Psoas muscle (tissue), 8 donors: ENCODE data around the gene DBH. TPM values are rescaled to one million over a fixed set of nuclear protein-coding genes. Genes with fewer than 3 reads are reported as not detected.

Experiments
- ATAC-seq, 4 donors: fragments of 200-7000 bp; cut with Tn5 transposase; one replicate each; pipeline ENCODE4 v1.9.1; 2020; ENCODE audit warnings: moderate library complexity in 3 of 4, mild to moderate bottlenecking in 2 of 4
- DNase-seq, 2 donors: peaks; one replicate each; pipeline ENCODE4 v3.0.0-alpha.2; 2020
- H3K27ac ChIP-seq: fragments of 200-600 bp; one replicate; pipeline ENCODE4 v1.8.0; 2022
- H3K27me3 ChIP-seq, 3 donors: fragments of 200-600 bp in 1 of 3; one replicate each; pipeline versions ENCODE4 v1.6.1 to v1.8.0; 2013 to 2022; ENCODE audit warnings: low read length in 2 of 3, mild to moderate bottlenecking in 2 of 3, moderate library complexity in 1 of 3; ENCODE audit not compliant: insufficient read depth in 3 of 3
- H3K36me3 ChIP-seq, 2 donors: fragments of 200-600 bp in 1 of 2; one replicate each; pipeline versions ENCODE4 v1.6.1 to v1.8.0; 2013 to 2022; ENCODE audit warnings: low read depth in 1 of 2, mild to moderate bottlenecking in 1 of 2, moderate library complexity in 1 of 2; ENCODE audit not compliant: insufficient read depth in 1 of 2
- H3K4me1 ChIP-seq: fragments of 200-600 bp; one replicate; pipeline ENCODE4 v1.8.0; 2022
- H3K4me3 ChIP-seq: fragments of 200-600 bp; one replicate; pipeline ENCODE4 v1.8.0; 2022; ENCODE audit warnings: mild to moderate bottlenecking
- H3K9me3 ChIP-seq: fragments of 200-600 bp; one replicate; pipeline ENCODE4 v1.8.0; 2022
- CTCF ChIP-seq: fragments of 200-600 bp; IDR thresholded peaks from one replicate; pipeline ENCODE4 v1.8.0; 2022; ENCODE audit warnings: antibody characterized with exemption
- WGBS, 3 donors: extraction: QIAGEN DNeasy Blood & Tissue Kit; methylation state at CpG; one replicate each; pipeline versions ENCODE4 v1.1.6 to v1.1.7; 2013; 5-methylcytosine and 5-hydroxymethylcytosine counted together
- intact Hi-C, 2 donors: fragments of 100-400 bp; cut with DNase I; formaldehyde crosslinking; loops; one replicate each; pipeline versions ENCODE4 v1.11.0 to v1.14.2; 2022
- polyA plus RNA-seq, 3 donors: library from polyadenylated mRNA; stranded (reverse); fragments of 200-250 nt; gene quantifications; one replicate each; pipeline ENCODE4 v1.2.3, GENCODE V29; 2013
- total RNA-seq, 4 donors: library from RNA; stranded (reverse); fragmentation: NEBNext Ultra II Directional in 2 of 4; extraction: Animal tissue kit (Norgen Biotek cat#: 25700) in 2 of 4; gene quantifications; one replicate each; pipeline versions ENCODE4 v1.2.1 to v1.2.4, GENCODE V29; 2021 to 2023
- donor health status: healthy with polysubstance abuse.
- donor health status: DM: no; HTN: no; CAD: no; lungs with moderate emphysema.
- donor health status: Bipolar disorder and iron deficiency.
- donor health status: healthy.
- donor health status: DM: yes; HTN: yes; CAD: no.
- donor health status: DM: no; HTN: no; CAD: no.
- donor health status: DM: no; HTN: no; CAD: no.
- donor health status: DM: yes; HTN: yes; CAD: no.

DBH gene
- total and polyA plus RNA-seq, 7 donors: 0.01 to 0.30 (median 0.05) TPM; not detected in 3

GRCh38 chr9:133605446-133605845, 30.7 kb upstream of the DBH start:
- no peak for ATAC-seq
- no peak overlapping the region for H3K27ac ChIP-seq

DNA sequence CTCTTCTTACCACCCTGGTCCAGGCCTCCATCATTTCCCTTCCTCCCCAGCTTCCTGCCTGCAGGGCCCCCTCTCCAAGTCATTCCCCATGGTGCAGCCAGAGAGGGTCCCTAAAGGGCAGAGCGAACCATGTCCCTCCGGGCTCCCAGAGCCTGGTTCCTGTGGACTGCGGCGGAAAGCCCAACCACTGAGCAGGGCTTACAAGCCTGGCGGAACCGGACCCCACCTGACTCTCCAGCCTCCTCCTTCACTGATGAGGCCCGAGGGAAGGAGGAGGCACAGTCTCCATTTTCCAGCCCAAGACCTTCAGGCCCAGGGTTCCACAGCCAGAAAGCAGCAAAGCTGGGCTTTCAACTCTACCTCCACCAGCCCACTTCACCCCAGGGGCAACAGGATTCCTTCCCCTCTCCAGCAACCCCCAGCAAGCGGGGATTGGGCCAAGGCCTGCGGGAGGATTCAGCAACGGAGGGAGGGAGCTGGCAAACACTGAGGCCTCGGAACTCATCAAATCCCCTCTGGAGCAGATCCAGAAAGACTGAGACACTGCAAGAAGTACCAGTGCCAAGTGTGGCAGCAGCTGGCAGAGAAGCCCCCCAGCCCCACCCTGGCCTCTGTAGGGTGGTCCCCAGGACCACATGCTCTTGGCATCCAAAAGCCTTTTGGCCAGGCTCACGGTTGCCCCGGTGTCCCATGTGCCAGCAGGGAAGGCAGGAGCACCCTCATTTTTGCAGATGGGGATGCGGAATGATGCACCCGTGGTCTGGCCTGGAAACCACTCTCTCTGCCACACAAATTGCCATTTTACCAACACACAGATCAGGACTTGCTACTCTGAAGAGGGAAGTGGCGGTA, 30.1 kb upstream of the DBH start:
- Histone ChIP-seq H3K9me3 (no peaks in the 10 kb centered on the region), H3K4me3 (no peak overlapping the region), H3K27me3 (peaks cover 0 to 82% (median 28%) of the 10 kb centered on the region in 3 donors), H3K4me1 (no peaks in the 10 kb centered on the region), H3K27ac (no peak overlapping the region), H3K36me3 (no peaks in the 10 kb centered on the region)
- ATAC-seq (no peak), DNase-seq (no peak)
- WGBS, 3 donors: 25 to 32% (median 31%) methylated on average over 15 to 16 of the region's 16 CpGs
- intact Hi-C loops: no loop called here
- no peak for TF ChIP-seq CTCF

More at GRCh38 chr9:133605446-133605845, 30.7 kb upstream of the DBH start:
- intact Hi-C loops: no loop called here
- H3K27me3 ChIP-seq: peaks cover 0 to 76% (median 26%) of the 10 kb centered on the region in 3 donors
- H3K4me1 ChIP-seq: no peaks in the 10 kb centered on the region
- H3K4me3 ChIP-seq: no peak overlapping the region
- no peak for TF ChIP-seq CTCF
- DNase-seq: no peak
- WGBS, 3 donors: 82 to 85% (median 82%) methylated on average over 16 to 17 of the region's 17 CpGs
- H3K36me3 ChIP-seq: no peaks in the 10 kb centered on the region
- H3K9me3 ChIP-seq: no peaks in the 10 kb centered on the region

DNA sequence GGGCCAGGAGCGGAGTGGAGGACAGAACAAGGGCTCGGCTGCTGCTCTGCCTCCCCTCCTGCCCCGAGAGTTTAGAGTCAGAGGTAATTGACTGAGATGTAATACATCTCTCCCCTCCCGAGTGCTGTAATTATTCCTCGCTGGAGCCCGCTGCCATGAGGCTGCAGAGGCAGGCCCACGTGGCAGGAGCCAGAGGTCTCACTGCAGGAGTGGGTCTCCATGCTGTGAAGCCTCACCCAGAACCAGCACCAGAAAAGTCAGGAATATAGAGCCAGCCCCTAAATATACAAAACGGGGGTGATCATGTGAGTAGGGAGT, 29.5 kb upstream of the DBH start:
- H3K4me1 ChIP-seq: no peaks in the 10 kb centered on the region
- intact Hi-C loops: no loop called here
- H3K27ac ChIP-seq: no peak overlapping the region
- no peaks in the 10 kb centered on the region for H3K9me3 ChIP-seq
- DNase-seq (no peak), ATAC-seq (no peak)
- no peaks in the 10 kb centered on the region for H3K36me3 ChIP-seq
- WGBS, 3 donors: 16 to 25% (median 17%) methylated on average over 8 of the region's 8 CpGs
- no peak for TF ChIP-seq CTCF
- no peak overlapping the region for H3K4me3 ChIP-seq
- H3K27me3 ChIP-seq: peaks cover 0 to 85% (median 28%) of the 10 kb centered on the region in 3 donors

GRCh38 chr9:133607381-133607780, 28.8 kb upstream of the DBH start:
- H3K9me3 ChIP-seq: no peaks in the 10 kb centered on the region
- H3K4me3 ChIP-seq: no peak overlapping the region
- no peak overlapping the region for H3K27ac ChIP-seq
- no peaks in the 10 kb centered on the region for H3K4me1 ChIP-seq
- WGBS, 3 donors: 27 to 37% (median 33%) methylated on average over 7 of the region's 7 CpGs
- ATAC-seq (no peak), DNase-seq (no peak)
- TF ChIP-seq CTCF: no peak
- intact Hi-C loops: no loop called here
- H3K27me3 ChIP-seq: peaks cover 0 to 85% (median 28%) of the 10 kb centered on the region in 3 donors
- no peaks in the 10 kb centered on the region for H3K36me3 ChIP-seq
